Fibroblast of villous mesenchyme (primary cell): Measurements from ENCODE around the gene HAPLN2. TPM values are rescaled to one million over a fixed set of nuclear protein-coding genes. Genes with fewer than 3 reads are reported as not detected.
A peak's percentile ranks its signal among the peaks of the same experiment; 100 is the strongest.
"Not testable (repeated sequence)": the region's sequence is repeated elsewhere in the genome, so short reads cannot be mapped to it uniquely, and the experiment has no call there.

ENCODE experiments used
- DNase-seq: peaks from one replicate; pipeline ENCODE4 v3.0.0-alpha.2; 2010; ENCODE audit warnings: low read depth
- H3K4me3 ChIP-seq: 2 replicates; pipeline ENCODE4 v1.5.1; 2011; ENCODE audit warnings: low read depth, mild to moderate bottlenecking, low read length
- total RNA-seq: library from RNA; depleted of rRNA; stranded (reverse); fragments of >200 nt; gene quantifications from 2 replicates; pipeline ENCODE4 v1.2.3, GENCODE V29; 2012
- TF ChIP-seq, protein P1 (sequence below): IDR thresholded peaks from 2 replicates; pipeline ENCODE4 v1.5.1; 2012; ENCODE audit warnings: low read depth, mild to moderate bottlenecking, low read length; ENCODE audit not compliant: insufficient read depth

HAPLN2 gene
- total RNA-seq, 1 donor = not detected

DNA sequence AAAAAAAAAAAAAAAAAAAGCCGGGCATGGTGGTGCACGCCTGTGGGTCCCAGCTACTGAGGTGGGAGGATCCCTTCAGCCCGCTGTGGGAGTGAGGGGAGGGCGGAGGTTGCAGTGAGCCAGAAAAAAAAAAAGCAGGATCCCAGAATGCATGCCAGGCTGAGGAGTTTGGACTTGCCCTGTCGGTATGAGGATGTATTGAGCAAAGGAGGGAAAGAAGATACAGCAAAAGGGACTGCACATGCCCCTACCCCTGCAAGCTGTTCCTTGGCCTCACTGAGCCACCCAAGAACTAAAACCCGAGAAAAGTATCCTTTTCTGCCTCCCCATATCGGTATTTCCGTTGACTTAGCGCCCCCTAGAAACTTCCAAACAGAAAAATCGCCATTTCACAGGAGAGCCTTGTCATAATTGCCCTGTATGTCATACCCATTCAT lies 16.6 kb upstream of the HAPLN2 start:
- DNase-seq = no peak
- H3K4me3 ChIP-seq = no peak overlapping the region
- TF ChIP-seq, protein P1, sequence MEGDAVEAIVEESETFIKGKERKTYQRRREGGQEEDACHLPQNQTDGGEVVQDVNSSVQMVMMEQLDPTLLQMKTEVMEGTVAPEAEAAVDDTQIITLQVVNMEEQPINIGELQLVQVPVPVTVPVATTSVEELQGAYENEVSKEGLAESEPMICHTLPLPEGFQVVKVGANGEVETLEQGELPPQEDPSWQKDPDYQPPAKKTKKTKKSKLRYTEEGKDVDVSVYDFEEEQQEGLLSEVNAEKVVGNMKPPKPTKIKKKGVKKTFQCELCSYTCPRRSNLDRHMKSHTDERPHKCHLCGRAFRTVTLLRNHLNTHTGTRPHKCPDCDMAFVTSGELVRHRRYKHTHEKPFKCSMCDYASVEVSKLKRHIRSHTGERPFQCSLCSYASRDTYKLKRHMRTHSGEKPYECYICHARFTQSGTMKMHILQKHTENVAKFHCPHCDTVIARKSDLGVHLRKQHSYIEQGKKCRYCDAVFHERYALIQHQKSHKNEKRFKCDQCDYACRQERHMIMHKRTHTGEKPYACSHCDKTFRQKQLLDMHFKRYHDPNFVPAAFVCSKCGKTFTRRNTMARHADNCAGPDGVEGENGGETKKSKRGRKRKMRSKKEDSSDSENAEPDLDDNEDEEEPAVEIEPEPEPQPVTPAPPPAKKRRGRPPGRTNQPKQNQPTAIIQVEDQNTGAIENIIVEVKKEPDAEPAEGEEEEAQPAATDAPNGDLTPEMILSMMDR = peak; percentile 51

DNA sequence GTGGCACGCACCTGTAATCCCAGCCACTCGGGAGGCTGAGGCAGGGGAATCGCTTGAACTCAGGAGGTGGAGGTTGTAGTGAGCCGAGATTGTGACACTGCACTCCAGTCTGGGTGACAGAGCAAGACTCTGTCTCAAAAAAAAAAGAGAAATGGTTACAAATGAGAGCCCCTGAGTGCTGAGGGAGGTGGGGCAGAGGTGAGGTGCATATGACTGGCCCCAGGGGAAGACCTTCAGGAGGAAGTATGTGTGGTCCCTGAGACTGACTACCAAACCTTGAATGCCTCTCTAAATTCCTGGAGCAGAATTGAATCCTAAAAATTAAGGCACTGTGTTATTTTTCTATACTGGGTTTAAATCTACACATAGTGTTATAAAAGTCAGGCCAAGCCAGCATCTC lies 11.9 kb upstream of the HAPLN2 start:
- H3K4me3 ChIP-seq, DNase-seq: not testable (repeated sequence)

DNA sequence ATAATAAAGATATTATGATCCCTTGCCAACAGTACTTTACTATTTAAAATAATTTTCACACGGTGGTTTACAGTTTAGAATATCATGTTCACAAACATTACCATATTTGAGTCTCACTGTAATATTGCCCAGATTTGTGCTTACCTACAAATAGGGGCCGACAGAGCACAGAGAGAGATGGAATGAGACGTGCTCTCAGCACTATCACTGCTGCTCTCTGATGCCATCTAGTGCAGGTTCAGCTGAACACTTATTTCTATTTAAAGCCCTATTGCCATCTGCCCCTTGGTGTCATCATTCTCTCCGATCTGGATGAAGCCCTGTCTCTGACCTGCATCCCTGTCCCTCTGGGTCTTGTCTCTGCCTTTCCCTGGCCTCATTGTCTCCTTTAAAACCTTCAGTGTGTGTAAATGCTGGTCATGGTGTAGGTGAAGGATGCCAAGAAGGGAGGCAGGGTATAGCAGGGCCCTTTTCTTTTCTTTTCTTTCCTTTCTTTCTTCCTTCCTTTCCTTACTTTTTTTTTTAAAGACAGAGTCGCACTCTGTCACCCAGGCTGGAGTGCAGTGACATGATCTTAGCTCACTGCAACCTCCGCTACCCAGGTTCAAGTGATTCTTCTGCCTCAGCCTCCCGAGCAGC lies 11.1 kb upstream of the HAPLN2 start:
- no peak overlapping the region for H3K4me3 ChIP-seq
- peak; percentile 69 for DNase-seq

DNA sequence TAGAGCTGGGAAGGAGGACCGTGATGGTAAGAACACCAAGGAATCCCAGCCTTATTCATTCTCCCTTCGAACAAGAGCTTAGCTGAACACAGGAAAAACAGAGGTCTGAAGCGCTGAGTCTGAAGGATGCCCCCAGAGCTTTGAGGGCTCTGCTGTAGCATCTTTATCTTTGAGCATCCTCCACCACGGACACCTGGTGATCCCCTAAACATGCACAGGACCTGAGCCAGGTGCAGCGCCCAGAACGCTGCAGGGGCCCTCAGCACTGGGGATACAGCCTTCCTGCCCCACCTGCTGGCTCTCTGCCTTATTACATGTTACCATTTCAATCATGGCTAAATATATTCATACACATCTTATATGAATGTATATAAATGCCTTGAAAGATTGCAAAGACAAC lies 10.2 kb upstream of the HAPLN2 start:
- no peak for DNase-seq
- TF ChIP-seq, protein P1 = peak; percentile 62
- H3K4me3 ChIP-seq = no peak overlapping the region

More for the DNA sequence above, 11.1 kb upstream of the HAPLN2 start:
- TF ChIP-seq, protein P1 = peak; percentile 80

DNA sequence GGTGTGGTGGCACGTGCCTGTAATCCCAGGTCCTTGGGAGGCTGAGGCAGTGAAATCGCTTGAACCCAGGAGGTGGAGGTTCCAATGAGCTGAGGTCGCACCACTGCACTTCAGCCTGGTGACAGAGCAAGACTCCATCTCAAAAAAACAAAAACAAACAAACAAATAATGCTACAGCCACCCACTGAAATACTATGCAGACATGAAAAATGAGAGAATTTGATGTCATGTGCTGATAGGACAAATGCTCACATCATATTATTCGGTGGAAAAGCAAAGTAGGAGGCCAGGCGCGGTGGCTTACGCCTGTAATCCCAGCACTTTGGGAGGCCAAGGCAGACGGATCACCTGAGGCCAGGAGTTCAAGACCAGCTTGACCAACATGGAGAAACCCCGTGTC lies 9.1 kb upstream of the HAPLN2 start:
- DNase-seq, H3K4me3 ChIP-seq: not testable (repeated sequence)

DNA sequence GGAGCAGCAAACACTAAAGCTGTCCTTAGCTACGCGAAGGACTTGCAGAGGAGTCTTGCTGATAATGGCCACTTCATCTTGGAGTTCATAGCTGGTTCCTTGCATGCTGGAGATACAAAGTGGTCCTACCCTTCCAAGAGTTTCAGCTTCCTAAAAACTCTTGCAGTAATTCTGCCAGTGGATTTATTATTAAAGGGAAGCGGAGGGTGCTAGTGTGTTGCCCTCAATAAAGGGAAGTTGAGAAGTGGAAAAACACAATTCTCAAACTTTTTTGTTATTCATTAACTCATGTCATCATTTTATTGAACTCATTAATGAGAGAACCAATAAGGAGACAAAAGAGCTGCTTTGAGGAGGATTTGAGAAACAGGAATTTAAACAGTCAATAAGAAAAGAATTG lies 6.5 kb upstream of the HAPLN2 start:
- TF ChIP-seq, protein P1 = no peak
- H3K4me3 ChIP-seq = no peak overlapping the region
- no peak for DNase-seq

DNA sequence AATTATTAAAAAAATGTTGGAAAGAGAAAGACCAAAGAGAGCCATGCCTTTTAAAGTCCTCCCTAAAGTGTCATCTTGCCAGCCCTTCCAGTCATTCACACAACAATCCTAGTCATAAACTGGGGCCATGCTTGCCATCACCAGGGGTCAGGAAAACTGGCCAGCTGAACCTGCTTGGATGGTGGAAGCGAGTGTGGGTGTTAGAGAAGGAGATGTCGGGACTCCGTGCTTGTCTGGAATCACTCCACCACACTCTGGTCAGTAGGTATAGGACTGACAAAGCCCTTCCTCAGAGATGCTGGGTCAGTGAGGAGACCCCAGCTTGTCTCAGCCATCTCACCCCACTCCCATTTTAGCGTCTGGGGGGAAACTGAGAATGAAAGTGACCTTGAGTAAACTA lies 3.3 kb upstream of the HAPLN2 start:
- TF ChIP-seq, protein P1 = no peak
- peak overlapping the region; percentile 21 for H3K4me3 ChIP-seq
- peak; percentile 45 for DNase-seq

DNA sequence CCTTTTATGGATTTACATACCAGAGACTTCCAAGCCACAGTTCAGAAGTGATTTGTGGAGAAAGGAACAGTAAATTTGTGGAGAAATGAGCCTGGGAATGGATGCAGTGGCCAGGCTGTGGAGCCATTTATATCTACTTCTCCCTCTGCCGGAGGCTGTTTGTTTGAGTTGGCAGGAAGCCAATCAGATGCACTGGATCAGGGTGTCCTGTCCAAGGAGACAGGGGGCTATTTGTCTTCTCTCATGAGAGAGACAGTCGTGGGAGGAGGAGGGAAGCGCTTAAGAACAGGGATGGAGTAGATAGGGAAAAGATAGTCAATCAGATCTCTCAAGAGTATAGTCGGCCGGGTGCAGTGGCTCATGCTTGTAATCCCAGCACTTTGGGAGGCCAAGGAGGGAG lies 2.8 kb upstream of the HAPLN2 start:
- peak; percentile 93 for DNase-seq
- TF ChIP-seq, protein P1 = peak; percentile 20
- H3K4me3 ChIP-seq = no peak overlapping the region
